Uterus (tissue), 2 donors: ENCODE results near the gene SLC38A1.

ENCODE experiments used
- POLR2A ChIP-seq, 2 donors: fragments of 450-650 bp; IDR thresholded peaks; one replicate each; pipeline ENCODE4 v1.6.1; 2016; ENCODE audit warnings: antibody characterized with exemption in 2 of 2, mild to moderate bottlenecking in 1 of 2, moderate library complexity in 1 of 2
- TF ChIP-seq, protein P1 (sequence below), 4 experiments: fragments of 200-600 bp in 2 of 4; fragments of 450-650 bp in 2 of 4; sonication (generic) in 2 of 4; IDR thresholded peaks; one replicate each; pipeline ENCODE4 v1.5.1; 2016 to 2019; ENCODE audit warnings: antibody characterized with exemption in 4 of 4, mild to moderate bottlenecking in 2 of 4, moderate library complexity in 1 of 4

DNA sequence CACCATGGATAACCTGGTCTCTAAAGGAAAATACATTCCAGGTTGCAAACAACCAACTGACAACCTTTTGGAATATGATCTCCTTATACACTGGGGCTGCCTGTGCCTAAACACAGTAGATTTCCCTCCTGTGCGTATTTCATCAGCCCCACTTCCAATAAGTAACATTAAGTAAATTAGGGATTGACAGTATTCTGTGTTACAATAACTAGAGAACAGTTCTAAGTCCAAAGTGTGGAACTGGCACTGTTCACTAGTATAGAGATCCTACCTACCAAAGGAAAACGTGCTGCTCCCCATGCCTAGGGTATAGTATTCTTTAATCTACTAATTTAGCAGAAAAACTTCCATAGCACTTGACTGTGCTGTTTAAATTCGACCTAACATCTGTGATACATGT lies 82.8 kb downstream of the SLC38A1 start:
- TF ChIP-seq, protein P1, sequence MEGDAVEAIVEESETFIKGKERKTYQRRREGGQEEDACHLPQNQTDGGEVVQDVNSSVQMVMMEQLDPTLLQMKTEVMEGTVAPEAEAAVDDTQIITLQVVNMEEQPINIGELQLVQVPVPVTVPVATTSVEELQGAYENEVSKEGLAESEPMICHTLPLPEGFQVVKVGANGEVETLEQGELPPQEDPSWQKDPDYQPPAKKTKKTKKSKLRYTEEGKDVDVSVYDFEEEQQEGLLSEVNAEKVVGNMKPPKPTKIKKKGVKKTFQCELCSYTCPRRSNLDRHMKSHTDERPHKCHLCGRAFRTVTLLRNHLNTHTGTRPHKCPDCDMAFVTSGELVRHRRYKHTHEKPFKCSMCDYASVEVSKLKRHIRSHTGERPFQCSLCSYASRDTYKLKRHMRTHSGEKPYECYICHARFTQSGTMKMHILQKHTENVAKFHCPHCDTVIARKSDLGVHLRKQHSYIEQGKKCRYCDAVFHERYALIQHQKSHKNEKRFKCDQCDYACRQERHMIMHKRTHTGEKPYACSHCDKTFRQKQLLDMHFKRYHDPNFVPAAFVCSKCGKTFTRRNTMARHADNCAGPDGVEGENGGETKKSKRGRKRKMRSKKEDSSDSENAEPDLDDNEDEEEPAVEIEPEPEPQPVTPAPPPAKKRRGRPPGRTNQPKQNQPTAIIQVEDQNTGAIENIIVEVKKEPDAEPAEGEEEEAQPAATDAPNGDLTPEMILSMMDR (IDR thresholded peaks at IDR 0.05) = no peak
- TF ChIP-seq POLR2A (IDR thresholded peaks at IDR 0.05) = no peak
